Stimulated activated CD4-positive, alpha-beta T cell treated with anti-CD3 and anti-CD28 coated beads, Interleukin-4, amount 100 ng/mL, for 48 hours (primary cell): Measurements from ENCODE around the gene RPL23.
A peak's percentile ranks its signal among the peaks of the same experiment; 100 is the strongest.

Source experiments
- DNase-seq, 2 donors: peaks; one replicate each; pipeline ENCODE4 v3.0.0-alpha.2; 2020; ENCODE audit warnings: low read depth in 2 of 2

Gene RPL23

DNA sequence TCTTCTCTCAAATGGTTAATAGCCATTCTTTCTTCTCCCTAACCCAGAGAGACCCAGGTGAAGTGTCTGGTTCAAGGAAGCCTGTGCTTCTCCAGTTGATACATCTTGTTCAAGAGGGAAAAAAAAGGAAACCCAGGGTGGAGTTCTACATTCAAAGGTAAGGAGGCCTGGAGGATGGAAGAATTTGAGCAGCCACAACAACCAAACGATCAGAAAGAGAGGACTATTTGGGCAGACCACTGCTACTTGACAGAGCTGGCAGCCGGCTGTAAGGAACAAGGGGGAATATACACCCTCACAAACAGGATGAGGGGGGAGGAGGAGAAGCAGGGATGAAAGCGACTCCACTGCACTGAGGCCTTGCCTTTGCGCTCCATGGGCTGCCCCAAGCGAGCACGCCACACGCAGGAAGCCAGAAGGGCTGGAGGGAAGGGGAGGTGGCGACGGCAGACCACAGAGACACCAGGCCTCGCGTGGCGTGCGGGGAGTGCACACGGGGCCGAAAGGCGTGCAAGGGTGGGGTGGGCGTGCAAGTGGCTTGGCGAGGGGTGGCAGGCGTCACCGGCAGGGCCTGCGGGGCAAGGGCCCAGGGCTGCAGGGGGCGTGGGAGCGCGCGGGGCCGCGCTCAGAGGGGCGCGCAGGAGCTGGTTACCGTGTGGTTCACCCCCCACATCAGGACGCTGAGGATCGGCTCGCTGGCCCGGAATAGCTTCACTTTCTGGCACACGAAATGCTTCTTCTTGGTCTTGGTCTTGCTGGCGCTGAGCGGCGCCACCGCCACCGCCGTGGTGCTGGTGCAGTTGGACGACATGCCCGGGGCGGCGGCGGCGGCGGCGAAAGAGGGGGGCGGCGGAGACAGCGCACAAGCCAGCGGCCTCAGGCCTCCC, 54.7 kb downstream of the RPL23 start:
- peak; percentile 22 to 35 for DNase-seq
